ENCODE data around the gene ZIK1.
A peak's percentile ranks its signal among the peaks of the same experiment; 100 is the strongest.

The ZIK1 gene

GRCh38 chr19:57560049-57560491, 23.9 kb upstream of the ZIK1 start:
- TF ChIP-seq RAD21 (IDR thresholded peaks at IDR 0.05; ENCODE audit: low read depth): no peak
- no peak for TF ChIP-seq EGR1 (IDR thresholded peaks at IDR 0.05)

GRCh38 chr19:57563547-57563946, 20.4 kb upstream of the ZIK1 start:
- TF ChIP-seq RAD21 (IDR thresholded peaks at IDR 0.05; ENCODE audit: low read depth) (no peak), TEAD4 (IDR thresholded peaks at IDR 0.05) (no peak), NFIC (IDR thresholded peaks at IDR 0.05) (no peak), USF1 (IDR thresholded peaks at IDR 0.05) (no peak), ZBTB7A (IDR thresholded peaks at IDR 0.05; ENCODE audit: low read depth) (no peak), CEBPB (IDR thresholded peaks at IDR 0.05) (no peak), YY1 (IDR thresholded peaks at IDR 0.05; ENCODE audit: low read depth) (no peak), REST (IDR thresholded peaks at IDR 0.05; ENCODE audit: low read depth) (no peak), TCF12 (IDR thresholded peaks at IDR 0.05; ENCODE audit: low read depth) (no peak), CREB1 (IDR thresholded peaks at IDR 0.05; ENCODE audit: low read depth) (no peak), FOXM1 (IDR thresholded peaks at IDR 0.05; ENCODE audit: borderline replicate concordance, low read depth) (no peak), EGR1 (IDR thresholded peaks at IDR 0.05) (no peak), EP300 (IDR thresholded peaks at IDR 0.05; ENCODE audit: borderline replicate concordance) (no peak), TAF1 (IDR thresholded peaks at IDR 0.05; ENCODE audit: low read depth) (no peak), MAX (IDR thresholded peaks at IDR 0.05) (no peak)

DNA sequence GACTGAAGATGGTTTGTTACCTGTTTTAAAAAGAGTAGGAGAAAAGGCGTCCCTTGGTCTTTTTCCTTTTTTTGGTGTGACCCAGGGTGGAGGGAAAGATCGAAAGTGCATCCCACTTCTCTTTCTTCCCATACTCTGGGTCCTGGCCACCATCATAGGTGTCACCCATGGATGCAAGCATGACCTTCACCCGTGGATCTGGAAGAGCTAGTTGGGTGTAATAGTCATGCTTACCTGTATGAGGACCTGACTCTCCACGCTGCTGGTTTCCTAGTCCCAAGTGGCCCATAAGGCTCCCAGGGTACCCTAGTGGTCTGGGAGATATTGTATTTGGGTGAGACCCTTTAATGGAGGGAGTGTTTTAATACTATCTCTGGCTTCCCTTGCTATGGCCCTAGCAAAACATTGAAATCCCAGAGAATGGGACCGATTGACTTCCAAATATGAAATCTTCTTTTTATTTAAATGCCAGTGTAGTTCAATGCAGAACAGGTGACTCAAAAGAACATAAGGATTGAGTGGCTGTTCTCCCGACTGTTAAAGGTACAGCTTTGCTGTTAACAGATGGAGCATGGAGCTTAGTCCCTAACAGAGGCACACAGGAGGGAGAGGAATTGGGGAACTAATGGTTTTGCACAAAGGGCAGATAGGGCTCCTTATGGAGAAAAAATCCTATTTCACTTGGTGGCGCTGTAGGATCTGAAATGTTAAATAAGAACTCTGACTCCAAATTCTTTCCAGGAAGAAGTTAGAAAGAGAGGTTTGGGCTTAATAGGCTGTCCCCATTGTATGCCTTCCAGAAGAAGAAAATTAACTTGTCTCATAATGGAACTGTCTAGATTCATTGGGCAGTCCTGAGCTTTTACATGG, 17.3 kb upstream of the ZIK1 start:
- 0 out of 2 replicates have a peak, but pooled peaks have one; percentile 10 for TF ChIP-seq RAD21 (IDR thresholded peaks at IDR 0.05; ENCODE audit: low read depth)
- TF ChIP-seq ZBTB7A (IDR thresholded peaks at IDR 0.05; ENCODE audit: low read depth): no peak
- peak; percentile 26; the same call in 1 of the 2 replicates for TF ChIP-seq USF1 (IDR thresholded peaks at IDR 0.05)

DNA sequence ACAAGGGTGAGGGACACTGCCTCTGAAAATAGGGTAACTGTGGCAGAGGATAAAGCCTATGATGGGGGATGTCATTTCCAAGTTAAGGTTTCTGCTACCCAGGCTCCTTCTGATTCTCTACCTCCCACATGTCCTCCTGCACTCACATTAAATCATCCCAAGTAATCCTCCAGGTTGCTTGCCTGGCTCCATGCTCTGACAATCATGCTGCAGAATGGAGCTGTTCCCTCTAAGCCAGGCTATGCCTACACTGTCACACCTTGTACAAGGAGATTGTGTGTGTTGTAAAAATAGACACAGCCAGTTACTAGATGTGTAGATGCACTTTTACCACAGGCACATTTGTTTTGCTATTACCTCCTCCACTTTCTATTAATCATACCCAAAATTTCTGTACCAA, 13.2 kb upstream of the ZIK1 start:
- TF ChIP-seq MAX (IDR thresholded peaks at IDR 0.05) (no peak), REST (IDR thresholded peaks at IDR 0.05; ENCODE audit: low read depth) (no peak), CEBPB (IDR thresholded peaks at IDR 0.05) (no peak), TAF1 (IDR thresholded peaks at IDR 0.05; ENCODE audit: low read depth) (no peak), FOXM1 (IDR thresholded peaks at IDR 0.05; ENCODE audit: borderline replicate concordance, low read depth) (no peak), RAD21 (IDR thresholded peaks at IDR 0.05; ENCODE audit: low read depth) (no peak), EP300 (IDR thresholded peaks at IDR 0.05; ENCODE audit: borderline replicate concordance) (no peak), TCF12 (IDR thresholded peaks at IDR 0.05; ENCODE audit: low read depth) (no peak), ZBTB7A (IDR thresholded peaks at IDR 0.05; ENCODE audit: low read depth) (no peak), TEAD4 (IDR thresholded peaks at IDR 0.05) (no peak), EGR1 (IDR thresholded peaks at IDR 0.05) (no peak), CREB1 (IDR thresholded peaks at IDR 0.05; ENCODE audit: low read depth) (no peak)

- TF ChIP-seq TCF12 (IDR thresholded peaks at IDR 0.05; ENCODE audit: low read depth) (no peak), RAD21 (IDR thresholded peaks at IDR 0.05; ENCODE audit: low read depth) (no peak), MAX (IDR thresholded peaks at IDR 0.05) (no peak), YY1 (IDR thresholded peaks at IDR 0.05; ENCODE audit: low read depth) (no peak), ZBTB7A (IDR thresholded peaks at IDR 0.05; ENCODE audit: low read depth) (no peak), EGR1 (IDR thresholded peaks at IDR 0.05) (no peak), CEBPB (IDR thresholded peaks at IDR 0.05) (no peak), NFIC (IDR thresholded peaks at IDR 0.05) (no peak), FOXM1 (IDR thresholded peaks at IDR 0.05; ENCODE audit: borderline replicate concordance, low read depth) (no peak), EP300 (IDR thresholded peaks at IDR 0.05; ENCODE audit: borderline replicate concordance) (no peak), TEAD4 (IDR thresholded peaks at IDR 0.05) (no peak), USF1 (IDR thresholded peaks at IDR 0.05) (no peak), TAF1 (IDR thresholded peaks at IDR 0.05; ENCODE audit: low read depth) (no peak), CREB1 (IDR thresholded peaks at IDR 0.05; ENCODE audit: low read depth) (no peak), REST (IDR thresholded peaks at IDR 0.05; ENCODE audit: low read depth) (no peak)
These were observed 11.5 kb upstream of the ZIK1 start for GRCh38 chr19:57572415-57572947.
